DND-41 (cell line): ENCODE measurements around the gene GRIN3B.

Source experiments
- ATAC-seq: fragments of 200-7000 bp; cut with Tn5 transposase; 3 replicates; pipeline ENCODE4 v1.9.1; 2021; ENCODE audit warnings: low read depth; ENCODE audit not compliant: insufficient read depth
- DNase-seq: peaks from one replicate; pipeline ENCODE4 v3.0.0-alpha.2; 2020
- H2AFZ ChIP-seq: 2 replicates; pipeline ENCODE4 v1.6.0; 2012; ENCODE audit warnings: low read depth, low read length
- H3K27ac ChIP-seq: 2 replicates; pipeline ENCODE4 v1.5.1; 2012; ENCODE audit warnings: low read length, inconsistent platforms
- H3K27me3 ChIP-seq: fragments of 200-600 bp; sonication (generic); 2 replicates; pipeline ENCODE4 v1.6.0; 2012; ENCODE audit warnings: low read length, mild to moderate bottlenecking, inconsistent platforms; ENCODE audit not compliant: insufficient read depth, poor library complexity
- H3K36me3 ChIP-seq: 2 replicates; pipeline ENCODE4 v1.5.1; 2012; ENCODE audit warnings: low read length, inconsistent platforms; ENCODE audit not compliant: insufficient read depth
- H3K4me1 ChIP-seq: 2 replicates; pipeline ENCODE4 v1.5.1; 2012; ENCODE audit warnings: mild to moderate bottlenecking, low read length; ENCODE audit not compliant: insufficient read depth
- H3K4me2 ChIP-seq: 2 replicates; pipeline ENCODE4 v1.6.0; 2012; ENCODE audit warnings: mild to moderate bottlenecking, moderate library complexity, low read length, inconsistent platforms; ENCODE audit not compliant: insufficient read depth
- H3K4me3 ChIP-seq, 2 experiments: fragments of 200-600 bp in 1 of 2; shearing (Covaris generic) in 1 of 2; 2 replicates each; pipeline ENCODE4 v1.5.1; 2012 to 2016; ENCODE audit warnings: inconsistent platforms in 2 of 2, low read length in 2 of 2, mild to moderate bottlenecking in 2 of 2, low read depth in 1 of 2, moderate library complexity in 1 of 2
- H3K79me2 ChIP-seq: 2 replicates; pipeline ENCODE4 v1.6.0; 2012; ENCODE audit warnings: low read length, inconsistent platforms; ENCODE audit not compliant: insufficient read depth
- H3K9ac ChIP-seq: 2 replicates; pipeline ENCODE4 v1.6.0; 2012; ENCODE audit warnings: low read depth, mild to moderate bottlenecking, inconsistent platforms, low read length, moderate library complexity
- H3K9me3 ChIP-seq: 2 replicates; pipeline ENCODE4 v1.5.1; 2012; ENCODE audit warnings: low read length, moderate library complexity, mild to moderate bottlenecking, inconsistent platforms; ENCODE audit not compliant: insufficient read depth, severe bottlenecking
- H4K20me1 ChIP-seq: 2 replicates; pipeline ENCODE4 v1.6.0; 2012; ENCODE audit warnings: low read length; ENCODE audit not compliant: insufficient read depth
- CTCF ChIP-seq: IDR thresholded peaks from 2 replicates; pipeline ENCODE4 v1.5.1; 2012; ENCODE audit warnings: borderline replicate concordance, low read length, moderate library complexity, mild to moderate bottlenecking; ENCODE audit not compliant: poor library complexity, severe bottlenecking; ENCODE audit errors: extremely low read depth
- EZH2 ChIP-seq: IDR thresholded peaks from 3 replicates; pipeline ENCODE4 v1.6.1; 2012; ENCODE audit warnings: borderline replicate concordance, low read depth, mild to moderate bottlenecking, moderate library complexity, low read length, inconsistent platforms; ENCODE audit not compliant: severe bottlenecking

Gene GRIN3B

GRCh38 chr19:1003283-1003682, 3.1 kb downstream of the GRIN3B start:
- Histone ChIP-seq H2AFZ (no peak overlapping the region), H3K79me2 (no peaks in the 10 kb centered on the region), H3K9me3 (no peaks in the 10 kb centered on the region), H3K4me1 (no peaks in the 10 kb centered on the region; the same call in 1 of the 2 replicates), H4K20me1 (peaks cover 9% of the 10 kb centered on the region; the same call in 1 of the 2 replicates), H3K4me3 (no peak overlapping the region), H3K36me3 (no peaks in the 10 kb centered on the region; the same call in 1 of the 2 replicates), H3K27ac (no peak overlapping the region), H3K4me2 (no peak overlapping the region), H3K9ac (no peak overlapping the region), H3K27me3 (no peaks in the 10 kb centered on the region)
- TF ChIP-seq CTCF, result no peak
- no peak for TF ChIP-seq EZH2
- DNase-seq (no peak), ATAC-seq (no peak)

- H3K4me1 ChIP-seq, result no peaks in the 10 kb centered on the region; the same call in 1 of the 2 replicates
- H3K36me3 ChIP-seq, result peaks cover 3% of the 10 kb centered on the region
- no peaks in the 10 kb centered on the region for H3K79me2 ChIP-seq
- TF ChIP-seq CTCF (no peak), EZH2 (no peak)
- H3K27me3 ChIP-seq, result no peaks in the 10 kb centered on the region
- H3K9me3 ChIP-seq, result no peaks in the 10 kb centered on the region
- H2AFZ ChIP-seq, result no peak overlapping the region
- ATAC-seq (no peak), DNase-seq (no peak)
- no peak overlapping the region for H3K4me2 ChIP-seq
- no peak overlapping the region for H3K9ac ChIP-seq
- no peak overlapping the region for H3K27ac ChIP-seq
- no peak overlapping the region for H3K4me3 ChIP-seq
- H4K20me1 ChIP-seq, result peaks cover 9% of the 10 kb centered on the region
Measured at GRCh38 chr19:1004204-1004802, 4.1 kb downstream of the GRIN3B start.

- no peak for ATAC-seq
- DNase-seq, result no peak
- Histone ChIP-seq H2AFZ (no peak overlapping the region), H3K36me3 (peaks cover 10% of the 10 kb centered on the region), H3K4me1 (no peaks in the 10 kb centered on the region; the same call in 1 of the 2 replicates), H3K9me3 (no peaks in the 10 kb centered on the region), H3K79me2 (no peaks in the 10 kb centered on the region), H3K27ac (no peak overlapping the region), H3K9ac (no peak overlapping the region), H3K4me3 (no peak overlapping the region), H3K27me3 (no peaks in the 10 kb centered on the region), H4K20me1 (peaks cover 14% of the 10 kb centered on the region), H3K4me2 (no peak overlapping the region)
- TF ChIP-seq EZH2 (no peak), CTCF (no peak)
Measured at GRCh38 chr19:1004803-1005664, 4.8 kb downstream of the GRIN3B start.
